Fibroblast of pulmonary artery (primary cell): ENCODE results near the gene AIFM3.

Experiments used
- DNase-seq: peaks from one replicate; pipeline ENCODE4 v3.0.0-alpha.2; 2010; ENCODE audit warnings: low read depth
- H3K4me3 ChIP-seq: replicated peaks from 2 replicates; pipeline ENCODE4 v1.5.1; 2011; ENCODE audit warnings: low read depth, mild to moderate bottlenecking, control low read depth, low read length, moderate library complexity
- CTCF ChIP-seq: IDR thresholded peaks from 2 replicates; pipeline ENCODE4 v1.5.1; 2011; ENCODE audit warnings: mild to moderate bottlenecking, control low read depth, low read length, inconsistent platforms; ENCODE audit errors: missing control alignments

The AIFM3 gene, protein sequence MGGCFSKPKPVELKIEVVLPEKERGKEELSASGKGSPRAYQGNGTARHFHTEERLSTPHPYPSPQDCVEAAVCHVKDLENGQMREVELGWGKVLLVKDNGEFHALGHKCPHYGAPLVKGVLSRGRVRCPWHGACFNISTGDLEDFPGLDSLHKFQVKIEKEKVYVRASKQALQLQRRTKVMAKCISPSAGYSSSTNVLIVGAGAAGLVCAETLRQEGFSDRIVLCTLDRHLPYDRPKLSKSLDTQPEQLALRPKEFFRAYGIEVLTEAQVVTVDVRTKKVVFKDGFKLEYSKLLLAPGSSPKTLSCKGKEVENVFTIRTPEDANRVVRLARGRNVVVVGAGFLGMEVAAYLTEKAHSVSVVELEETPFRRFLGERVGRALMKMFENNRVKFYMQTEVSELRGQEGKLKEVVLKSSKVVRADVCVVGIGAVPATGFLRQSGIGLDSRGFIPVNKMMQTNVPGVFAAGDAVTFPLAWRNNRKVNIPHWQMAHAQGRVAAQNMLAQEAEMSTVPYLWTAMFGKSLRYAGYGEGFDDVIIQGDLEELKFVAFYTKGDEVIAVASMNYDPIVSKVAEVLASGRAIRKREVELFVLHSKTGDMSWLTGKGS

DNA sequence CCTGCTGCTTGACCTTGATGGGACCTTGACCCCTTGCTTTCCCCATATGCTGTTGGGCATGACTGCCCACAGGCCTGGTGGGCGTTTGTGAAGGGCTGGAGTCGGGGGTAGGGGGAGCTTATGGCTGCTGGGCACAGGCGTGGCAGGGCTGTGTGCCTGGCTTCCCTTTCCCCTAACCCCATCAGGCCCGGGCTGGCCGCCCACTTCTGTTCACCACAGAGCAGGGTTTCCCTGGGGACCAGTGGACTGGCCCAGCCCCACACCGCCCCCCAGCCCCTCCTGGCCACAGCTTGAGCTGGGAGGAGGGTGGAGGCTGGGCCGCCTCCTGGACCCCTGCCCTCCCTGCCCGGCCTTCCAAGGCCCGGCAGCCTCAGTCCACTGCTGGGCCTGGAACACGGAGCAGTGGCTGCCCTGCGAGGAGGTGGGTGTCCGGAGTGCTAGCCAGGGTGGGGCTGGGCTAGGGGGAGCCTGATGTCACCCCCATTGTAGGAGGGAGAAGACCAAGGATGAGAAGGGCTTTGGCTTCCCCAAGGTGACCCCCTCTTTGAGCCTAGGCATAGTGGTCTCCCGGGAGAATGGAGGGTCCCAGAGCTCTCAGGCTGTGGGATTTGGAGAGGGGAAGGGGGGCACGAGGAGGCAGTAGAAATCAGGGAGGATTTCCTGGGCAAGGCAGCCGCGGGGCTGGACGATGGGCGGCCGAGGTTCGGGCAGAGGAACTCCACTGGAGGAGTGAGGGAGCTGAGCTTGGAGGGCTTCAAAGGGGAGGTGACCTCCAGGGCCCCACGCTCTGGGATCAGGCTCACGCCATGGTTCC, at the start of gene AIFM3:
AIFM3 (plus strand) TSS at position 373 of the 814 bp plus-strand sequence. CDS start 690 bp downstream, outside the sequence.
- TF ChIP-seq CTCF, result no peak
- no peak for DNase-seq
- no peak within 1 kb of the TSS for H3K4me3 ChIP-seq

GRCh38 chr22:20918663-20919218, 48.3 kb upstream of the AIFM3 start:
- H3K4me3 ChIP-seq, result peak overlapping the region; percentile 95
- no peak for TF ChIP-seq CTCF
- no peak for DNase-seq

DNA sequence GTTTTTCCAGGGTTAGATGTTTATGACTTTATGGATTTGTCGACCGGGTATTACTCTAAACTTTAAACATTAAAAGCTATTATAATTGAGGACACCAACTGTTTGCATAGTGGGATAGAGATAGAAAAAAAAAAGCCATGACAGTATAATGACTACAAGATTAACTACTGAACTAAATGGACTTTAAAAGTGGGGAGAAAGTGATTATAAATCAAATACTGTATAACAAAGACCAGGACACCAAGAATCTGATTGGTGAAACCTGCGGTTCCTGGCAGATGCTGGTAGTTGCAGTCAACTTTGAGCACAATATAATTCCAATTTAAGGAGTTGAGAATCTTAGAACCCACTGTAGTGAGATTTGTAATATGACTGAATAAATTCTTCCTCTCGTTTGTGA, 47.3 kb upstream of the AIFM3 start:
- peak overlapping the region; percentile 95 for H3K4me3 ChIP-seq
- no peak for DNase-seq
- no peak for TF ChIP-seq CTCF

DNA sequence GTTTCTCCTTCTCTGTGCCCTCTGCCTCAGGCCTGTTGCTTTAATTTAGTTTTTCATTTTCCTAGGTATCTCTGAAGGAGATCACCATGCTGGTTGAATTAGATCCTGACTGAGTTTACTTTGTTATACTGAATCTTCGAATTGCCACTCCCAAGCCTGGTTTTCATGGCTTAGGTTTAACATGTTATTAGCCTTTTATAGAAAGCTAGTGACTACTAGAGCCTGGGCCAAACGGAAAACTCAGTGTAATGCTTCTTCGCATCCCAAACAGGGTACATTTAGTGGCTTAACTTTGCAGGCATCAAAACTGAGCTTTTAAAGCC, 46.2 kb upstream of the AIFM3 start:
- no peak for TF ChIP-seq CTCF
- H3K4me3 ChIP-seq, result peak overlapping the region; percentile 95
- DNase-seq, result no peak

DNA sequence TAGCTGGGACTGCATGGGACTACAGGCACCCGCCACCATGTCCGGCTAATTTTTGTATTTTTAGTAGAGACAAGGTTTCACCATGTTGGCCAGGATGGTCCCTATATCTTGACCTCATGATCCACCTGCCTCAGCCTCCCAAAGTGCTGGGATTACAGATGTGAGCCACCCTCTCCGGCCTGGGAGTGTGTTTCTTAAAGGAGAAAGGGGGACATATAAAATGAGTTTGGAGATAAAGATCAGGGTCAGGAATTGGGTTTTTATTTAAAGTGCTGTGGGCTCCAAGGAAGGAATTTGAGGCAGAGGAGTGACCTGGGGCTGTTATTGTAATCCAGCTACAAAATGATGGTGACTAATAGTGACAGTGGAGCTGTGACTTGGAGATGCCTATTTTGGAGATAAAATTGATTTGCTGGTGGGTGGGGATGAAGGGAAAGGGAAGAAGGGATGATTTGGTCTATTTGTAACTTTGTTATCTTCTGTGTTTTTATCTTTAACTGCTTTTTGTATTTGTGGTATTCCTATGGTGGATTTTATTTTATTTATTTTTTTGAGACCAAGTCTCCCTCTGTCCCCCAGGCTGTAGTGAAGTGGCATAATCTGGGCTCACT, 44.8 kb upstream of the AIFM3 start:
- no peak for TF ChIP-seq CTCF
- H3K4me3 ChIP-seq, result no peak overlapping the region
- DNase-seq, result no peak

DNA sequence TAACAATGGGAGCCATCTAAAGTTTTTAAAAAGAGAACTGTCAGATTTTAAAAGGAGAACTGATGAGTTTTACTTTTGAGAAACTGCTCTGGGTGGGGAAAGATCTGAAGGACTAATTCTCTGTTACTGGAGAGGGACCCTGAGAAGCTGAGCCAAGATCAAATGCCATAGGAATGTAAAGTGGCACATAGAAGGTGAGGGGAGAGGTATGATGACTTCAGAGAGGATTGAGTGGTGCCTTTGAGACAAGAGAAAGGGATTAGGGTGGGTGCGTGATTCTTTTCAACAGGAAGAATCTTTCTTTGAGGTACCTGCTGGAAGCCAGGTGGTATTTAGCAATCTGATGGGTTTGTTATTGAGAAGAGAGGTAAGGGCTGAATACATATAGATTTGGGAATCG, 40.8 kb upstream of the AIFM3 start:
- no peak overlapping the region for H3K4me3 ChIP-seq
- no peak for DNase-seq
- TF ChIP-seq CTCF, result no peak
